Measurements from ENCODE around the gene MED12L.
"Not testable (repeated sequence)": the region's sequence is repeated elsewhere in the genome, so short reads cannot be mapped to it uniquely, and the experiment has no call there.

The MED12L gene

DNA sequence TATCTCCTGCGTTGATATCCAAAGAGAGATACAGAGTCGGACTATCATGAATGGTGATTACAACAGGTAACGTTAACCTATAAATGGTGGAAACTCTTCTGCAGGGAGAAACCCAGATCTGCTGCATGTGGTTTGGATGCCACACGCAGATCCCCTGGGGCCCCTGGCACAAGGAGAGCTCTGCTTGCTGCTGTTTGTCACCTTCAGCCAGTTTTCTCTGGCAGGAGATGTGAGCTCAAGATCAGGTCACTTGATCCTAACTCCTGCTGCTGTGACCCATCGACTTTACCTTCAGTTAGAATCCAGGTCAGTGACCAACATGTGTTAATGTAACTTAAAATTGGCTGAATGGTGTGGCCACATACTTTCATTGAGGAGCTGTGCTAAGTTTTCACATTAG is 141.4 kb downstream of the MED12L start:
- TF ChIP-seq CTCF (IDR thresholded peaks at IDR 0.05; ENCODE audit: low read depth, low read length) = no peak
- DNase-seq = no peak

DNA sequence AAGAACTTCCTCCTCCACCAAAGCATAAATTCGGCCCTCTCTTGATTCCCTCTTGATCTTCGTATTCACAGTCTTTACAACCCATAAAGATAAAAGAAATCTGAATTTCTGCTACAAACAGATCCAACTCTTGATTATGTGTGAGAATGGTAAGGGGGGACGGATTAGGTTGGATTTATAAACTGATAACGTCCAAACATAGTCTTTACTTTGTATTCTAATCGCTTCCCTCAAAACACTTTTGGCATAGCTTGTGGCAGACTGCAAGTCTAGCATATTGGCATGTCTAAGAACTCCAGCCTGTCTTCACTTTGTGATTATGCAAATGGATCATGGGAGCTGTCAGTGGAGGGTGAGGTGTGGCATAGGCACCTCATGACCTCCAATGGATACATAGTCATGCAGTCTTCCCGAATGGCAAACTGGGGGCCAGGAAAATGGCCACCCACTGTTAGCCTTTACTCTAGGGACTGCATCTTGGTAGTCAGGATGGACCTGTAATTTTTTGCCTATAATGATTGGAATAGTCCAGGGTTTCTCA is 141.9 kb downstream of the MED12L start:
- Histone ChIP-seq H3K4me1 (peaks cover 8% of the 10 kb centered on the region; the same call in 1 of the 2 replicates), H3K4me3 (ENCODE audit: low read depth, low read length) (no peak overlapping the region), H3K36me3 (no peaks in the 10 kb centered on the region), H3K9me3 (no peaks in the 10 kb centered on the region), H3K27me3 (no peaks in the 10 kb centered on the region)
- no peak for TF ChIP-seq CTCF (IDR thresholded peaks at IDR 0.05; ENCODE audit: low read depth, low read length)
- DNase-seq = no peak

More for the DNA sequence above, 141.4 kb downstream of the MED12L start:
- Histone ChIP-seq H3K9me3 (no peaks in the 10 kb centered on the region), H3K27me3 (no peaks in the 10 kb centered on the region), H3K4me3 (ENCODE audit: low read depth, low read length) (no peak overlapping the region), H3K36me3 (no peaks in the 10 kb centered on the region), H3K4me1 (peaks cover 8% of the 10 kb centered on the region; the same call in 1 of the 2 replicates)

DNA sequence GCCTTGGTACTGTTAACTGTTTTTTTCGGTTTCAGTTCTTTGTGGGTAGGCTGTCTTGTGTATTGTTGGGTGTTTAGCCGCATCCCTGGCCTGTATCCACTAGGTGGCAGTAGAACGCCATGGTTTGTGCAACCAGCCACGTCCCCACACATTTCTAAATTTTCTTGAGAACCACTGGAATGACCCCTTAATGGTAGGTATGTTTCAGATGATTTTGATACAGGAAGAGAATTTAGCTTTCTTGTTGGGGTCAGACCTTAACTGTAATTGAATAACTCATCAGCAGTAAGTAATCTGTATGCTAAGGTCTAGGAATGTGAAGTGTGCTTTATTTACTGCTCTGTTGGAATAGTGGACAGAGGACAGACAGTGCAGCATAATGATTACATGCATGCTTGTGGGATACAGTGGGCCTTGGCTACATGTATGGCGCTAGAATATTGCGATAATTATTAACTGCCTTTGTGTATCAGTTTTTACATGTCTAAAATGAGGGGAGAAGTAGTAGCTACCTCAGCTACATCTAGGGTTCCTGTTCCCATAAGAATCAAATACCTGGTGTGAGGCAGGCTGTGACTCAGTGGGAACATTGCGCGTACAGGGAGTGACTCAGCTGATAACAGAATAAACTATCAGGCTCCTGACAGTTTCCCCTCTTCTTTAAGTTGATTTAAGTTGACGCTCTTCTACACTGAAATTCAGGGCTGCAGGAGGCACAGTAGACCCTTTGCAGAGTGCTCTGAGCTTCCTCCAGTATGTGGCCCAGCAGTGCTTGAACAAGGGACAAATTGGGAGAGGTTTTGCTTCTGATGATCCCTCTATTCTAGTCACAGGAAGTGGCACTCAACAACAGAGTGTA is 142.6 kb downstream of the MED12L start:
- peak; percentile 72 for DNase-seq
- H3K4me1 ChIP-seq = peaks cover 8% of the 10 kb centered on the region; the same call in 1 of the 2 replicates
- TF ChIP-seq CTCF (IDR thresholded peaks at IDR 0.05; ENCODE audit: low read depth, low read length) = peak; percentile 96
- H3K27me3 ChIP-seq = no peaks in the 10 kb centered on the region
- H3K4me3 ChIP-seq (ENCODE audit: low read depth, low read length) = no peak overlapping the region
- H3K9me3 ChIP-seq = no peaks in the 10 kb centered on the region
- H3K36me3 ChIP-seq = no peaks in the 10 kb centered on the region

DNA sequence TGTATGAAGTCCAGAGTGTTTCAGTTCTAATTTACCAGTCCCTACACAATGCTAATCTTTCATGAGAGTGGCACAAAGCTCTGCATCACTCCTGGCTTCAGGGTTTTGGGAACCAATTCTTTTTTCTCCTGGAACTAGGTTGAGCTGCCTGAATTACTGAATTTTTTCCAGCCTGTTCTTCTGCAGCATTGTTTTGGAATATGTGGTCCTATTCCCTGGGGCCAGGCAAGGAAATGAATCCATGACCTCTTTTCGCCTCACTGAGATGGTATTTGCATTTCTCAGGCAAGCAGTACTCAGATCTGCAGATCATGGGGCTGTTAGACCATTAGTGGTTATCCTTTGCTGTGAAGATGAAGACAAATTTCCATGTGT is 143.2 kb downstream of the MED12L start:
- no peak for DNase-seq
- H3K9me3 ChIP-seq = no peaks in the 10 kb centered on the region
- no peaks in the 10 kb centered on the region for H3K36me3 ChIP-seq
- H3K27me3 ChIP-seq = no peaks in the 10 kb centered on the region
- H3K4me1 ChIP-seq = peaks cover 8% of the 10 kb centered on the region; the same call in 1 of the 2 replicates
- no peak for TF ChIP-seq CTCF (IDR thresholded peaks at IDR 0.05; ENCODE audit: low read depth, low read length)
- H3K4me3 ChIP-seq (ENCODE audit: low read depth, low read length) = no peak overlapping the region

- no peak for DNase-seq
- Histone ChIP-seq H3K4me1 (peaks cover 8% of the 10 kb centered on the region; the same call in 1 of the 2 replicates), H3K4me3 (ENCODE audit: low read depth, low read length) (no peak overlapping the region), H3K27me3 (no peaks in the 10 kb centered on the region), H3K36me3 (no peaks in the 10 kb centered on the region), H3K9me3 (no peaks in the 10 kb centered on the region)
- TF ChIP-seq CTCF (IDR thresholded peaks at IDR 0.05; ENCODE audit: low read depth, low read length) = no peak
Measured at GRCh38 chr3:151230646-151231045, 145.2 kb downstream of the MED12L start.

DNA sequence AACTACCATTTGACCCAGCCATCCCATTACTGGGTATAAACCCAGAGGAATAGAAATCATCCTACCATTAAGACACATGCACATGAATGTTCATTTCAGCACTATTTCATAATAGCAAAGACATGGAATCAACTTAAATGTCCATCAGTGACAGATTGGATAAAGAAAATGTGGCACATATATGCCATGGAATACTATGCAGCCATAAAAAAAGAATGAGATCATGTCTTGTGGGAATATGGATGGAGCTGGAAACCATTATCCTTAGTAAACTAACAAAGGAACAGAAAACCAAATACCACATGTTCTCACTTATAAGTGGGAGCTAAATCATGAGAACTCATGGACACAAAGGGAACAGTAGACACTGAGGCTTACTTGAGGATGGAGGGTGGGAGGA is 146.9 kb downstream of the MED12L start:
- H3K36me3 ChIP-seq, H3K27me3 ChIP-seq: not testable (repeated sequence)

More for the DNA sequence above, 146.9 kb downstream of the MED12L start:
- not testable (repeated sequence) for DNase-seq; H3K4me1 ChIP-seq; H3K9me3 ChIP-seq; H3K4me3 ChIP-seq (ENCODE audit: low read depth, low read length)
